HG03565 (cell line): Measurements from ENCODE around the gene HRH4.

Source experiments
- ATAC-seq: cut with Tn5 transposase; IDR thresholded peaks from one replicate; pipeline ENCODE4 v1.9.1; 2021; ENCODE audit warnings: mild to moderate bottlenecking, moderate library complexity; ENCODE audit not compliant: unreplicated experiment

The HRH4 gene

GRCh38 chr18:24460388-24460787 is at the start of gene HRH4:
Gene HRH4, plus strand, starts transcription at chr18:24460637. Its CDS starts 92 bp downstream, at chr18:24460729.
- ATAC-seq, result no peak

DNA sequence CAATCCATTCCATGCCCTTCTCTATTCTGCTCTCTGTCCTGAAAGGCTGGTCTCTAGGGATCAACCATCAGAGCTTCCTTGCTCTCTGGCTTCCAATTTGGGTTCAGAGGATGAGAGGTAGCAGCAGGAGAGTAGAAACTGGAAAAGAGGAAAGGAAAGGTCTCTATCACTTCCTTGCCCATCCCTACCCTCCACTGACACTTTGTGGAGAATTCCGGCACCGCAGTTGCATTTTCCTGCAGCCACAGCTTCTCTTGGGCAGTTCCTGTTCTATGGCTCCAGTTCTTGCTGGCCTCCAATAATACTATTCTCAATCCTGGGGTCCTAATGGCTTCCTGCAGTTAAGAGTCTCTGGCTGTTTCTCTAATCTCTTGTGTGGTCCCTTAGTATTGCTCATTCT is 47.3 kb upstream of the HRH4 start:
- ATAC-seq, result no peak

- peak; percentile 80 for ATAC-seq
These were observed 46.0 kb upstream of the HRH4 start for GRCh38 chr18:24414349-24415003.

DNA sequence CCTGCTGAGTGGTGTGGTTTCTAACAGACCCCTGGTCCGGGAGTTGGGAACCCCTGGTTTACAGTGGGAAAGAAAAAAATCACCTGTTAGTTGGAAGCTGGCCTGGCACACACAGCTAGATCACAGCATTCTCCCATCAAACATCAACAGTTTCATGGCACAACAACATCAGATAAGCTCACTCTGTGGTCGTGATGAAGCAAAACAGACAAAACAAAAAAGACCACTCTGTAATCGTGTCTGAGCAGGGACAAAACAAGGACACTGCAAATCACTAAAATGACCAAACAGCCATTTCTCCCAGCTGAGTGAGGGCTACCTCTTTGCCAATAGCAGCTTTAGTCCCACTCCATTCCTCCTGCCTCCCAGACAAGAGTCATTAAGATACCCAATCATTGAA is 43.0 kb upstream of the HRH4 start:
- no peak for ATAC-seq

- no peak for ATAC-seq
These were observed 39.9 kb upstream of the HRH4 start for GRCh38 chr18:24420551-24420950.

- no peak for ATAC-seq
These were observed 38.6 kb upstream of the HRH4 start for GRCh38 chr18:24421831-24422230.

GRCh38 chr18:24426073-24426397 is 34.4 kb upstream of the HRH4 start:
- no peak for ATAC-seq

DNA sequence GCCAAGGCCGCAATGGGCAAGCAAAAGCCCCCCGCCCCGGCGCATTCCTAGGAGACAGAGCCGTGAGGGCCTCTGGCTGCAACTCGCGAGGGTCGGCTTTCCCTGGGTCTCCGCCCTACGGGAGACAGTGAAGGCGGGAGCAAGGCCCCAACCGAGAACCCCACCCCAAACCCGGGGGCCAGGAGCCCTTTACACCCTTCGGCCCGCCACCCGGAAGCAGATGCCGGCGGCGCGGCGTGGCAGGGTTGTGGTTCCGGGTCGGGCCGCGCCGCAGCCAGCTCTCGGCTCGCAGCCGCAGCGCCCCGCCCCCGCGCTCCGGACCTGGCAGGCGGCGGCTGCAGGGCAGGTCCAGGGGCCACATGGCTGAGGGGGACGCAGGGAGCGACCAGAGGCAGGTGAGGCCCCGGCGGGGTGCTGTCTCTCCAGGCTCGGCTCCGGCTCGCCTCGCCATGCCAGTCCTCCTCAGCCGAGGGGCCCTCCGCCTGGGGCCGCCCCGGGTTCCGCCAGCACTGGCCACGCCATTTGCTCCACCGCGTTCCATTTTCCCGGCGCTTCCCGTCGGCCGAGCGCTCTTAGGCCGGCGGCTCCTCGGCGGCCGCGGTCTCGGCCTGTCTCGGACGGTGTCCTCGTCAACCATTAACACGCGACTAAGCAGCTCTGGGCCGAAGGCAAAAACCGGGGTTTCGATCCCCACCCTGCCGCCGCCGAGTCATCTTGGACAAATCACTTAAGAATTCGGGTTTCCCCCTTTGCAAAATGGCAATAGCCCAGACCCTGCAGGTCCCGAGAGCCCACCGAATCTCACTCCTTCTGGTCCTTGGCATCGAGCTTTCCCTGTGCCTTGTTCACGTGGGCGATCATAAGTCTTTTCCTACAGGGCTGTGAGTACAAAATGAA is 33.8 kb upstream of the HRH4 start, which contains the start of gene IMPACT:
TSS of gene IMPACT (plus strand) at position 273 of the 897 bp plus-strand sequence. CDS start at position 360, 87 bp downstream.
- peak; percentile 76 for ATAC-seq

DNA sequence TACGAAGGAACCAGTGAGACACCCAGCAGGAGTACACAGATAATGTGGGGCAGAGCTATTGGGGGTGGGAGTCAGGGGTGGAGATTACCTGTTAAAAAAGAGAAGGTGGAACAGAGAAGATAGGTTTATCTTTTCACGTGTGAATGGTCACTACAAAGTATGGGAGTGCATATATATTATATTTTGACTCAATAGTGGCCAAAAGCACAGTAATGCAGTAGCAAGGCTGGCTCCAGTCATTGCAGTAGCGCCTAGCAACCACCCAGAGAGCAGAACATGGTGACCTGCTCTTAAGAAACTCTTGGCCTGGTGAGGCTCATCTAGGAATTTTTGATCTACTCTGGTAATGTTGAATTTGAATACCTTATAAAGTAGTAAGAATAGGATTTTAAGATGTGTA is 33.0 kb upstream of the HRH4 start:
- no peak for ATAC-seq

DNA sequence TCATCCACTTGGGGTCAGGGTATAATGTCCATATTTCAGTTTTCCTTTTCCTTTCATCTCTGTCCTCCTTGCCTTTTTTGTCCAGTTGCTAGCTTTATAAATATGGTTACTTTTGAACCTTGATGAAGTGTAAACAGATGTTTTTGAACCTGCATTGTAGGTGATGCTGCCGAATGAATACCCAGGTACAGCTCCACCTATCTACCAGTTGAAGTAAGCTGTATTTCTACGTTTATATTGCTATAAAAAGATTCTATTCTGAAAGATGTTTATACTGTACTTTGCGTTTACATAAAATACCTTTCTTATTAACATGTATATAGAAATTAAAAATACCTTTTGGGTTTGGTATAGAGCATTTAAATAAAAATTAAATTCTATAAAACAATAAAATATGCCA is 31.7 kb upstream of the HRH4 start:
- ATAC-seq, result no peak

- no peak for ATAC-seq
These were observed 31.2 kb upstream of the HRH4 start for GRCh38 chr18:24429188-24429587.

GRCh38 chr18:24432618-24433017 is 27.8 kb upstream of the HRH4 start:
- no peak for ATAC-seq

DNA sequence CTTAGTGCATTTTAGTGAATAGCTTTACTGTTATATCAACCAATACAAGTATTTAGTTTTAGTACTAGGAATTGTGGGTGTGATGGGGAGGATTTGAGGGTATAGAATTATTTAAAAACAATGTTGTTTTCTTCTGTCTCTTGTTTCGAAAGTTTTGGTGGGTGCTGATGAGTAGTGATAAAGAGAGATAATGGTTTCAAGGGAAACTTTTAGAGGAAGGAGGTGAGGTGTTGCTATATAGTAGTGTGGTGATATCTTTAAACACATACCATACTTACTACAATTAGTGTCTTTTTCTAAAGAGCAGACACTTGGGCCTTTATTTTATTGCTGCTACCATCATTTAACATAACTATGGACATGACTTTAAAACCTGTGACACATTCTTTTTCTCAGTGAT is 23.5 kb upstream of the HRH4 start:
- ATAC-seq, result no peak

- ATAC-seq, result peak; percentile 61
These were observed 16.6 kb upstream of the HRH4 start for GRCh38 chr18:24443870-24444269.

GRCh38 chr18:24446453-24446852 is 14.0 kb upstream of the HRH4 start:
- peak; percentile 68 for ATAC-seq

- ATAC-seq, result no peak
These were observed 13.4 kb upstream of the HRH4 start for GRCh38 chr18:24446953-24447538.

DNA sequence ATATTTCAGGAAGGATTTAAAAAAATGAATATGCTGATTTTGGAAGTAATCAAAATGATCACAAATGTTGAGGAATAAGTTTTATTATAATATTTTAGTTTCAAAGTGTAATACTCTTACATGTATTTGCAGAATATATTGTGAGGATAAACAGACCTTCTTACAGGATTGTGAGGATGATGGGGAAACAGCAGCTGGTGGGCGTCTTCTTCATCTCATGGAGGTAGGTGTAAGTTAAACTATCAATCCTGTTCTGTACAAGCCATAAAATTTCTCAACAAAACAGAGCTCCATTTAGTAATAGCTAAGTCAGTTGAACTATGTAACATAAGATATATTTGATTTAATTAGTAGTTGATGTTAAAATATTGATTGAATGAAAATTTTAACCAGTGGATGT is 12.5 kb upstream of the HRH4 start:
- ATAC-seq, result no peak

GRCh38 chr18:24456549-24456948 is 3.9 kb upstream of the HRH4 start:
- peak; percentile 90 for ATAC-seq

DNA sequence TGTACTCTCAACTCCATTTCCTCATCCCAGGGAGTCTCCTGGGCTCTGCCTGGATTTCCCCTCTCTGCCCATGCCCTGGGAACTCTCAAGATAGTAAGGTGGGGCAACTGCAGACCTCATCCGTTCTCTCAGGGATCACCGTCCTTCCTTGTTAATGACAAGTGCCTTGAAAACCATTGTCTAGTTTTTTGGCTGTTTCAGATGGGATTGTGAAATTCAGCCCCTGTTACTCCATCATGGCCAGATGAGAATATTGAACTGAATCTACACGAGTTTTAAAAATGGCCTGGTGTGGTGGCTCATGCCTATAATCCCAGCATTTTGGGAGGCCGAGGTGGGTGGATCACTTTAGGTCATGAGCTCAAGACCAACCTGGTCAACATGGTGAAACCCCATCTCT is 665 bp upstream of the HRH4 start:
- ATAC-seq, result no peak

DNA sequence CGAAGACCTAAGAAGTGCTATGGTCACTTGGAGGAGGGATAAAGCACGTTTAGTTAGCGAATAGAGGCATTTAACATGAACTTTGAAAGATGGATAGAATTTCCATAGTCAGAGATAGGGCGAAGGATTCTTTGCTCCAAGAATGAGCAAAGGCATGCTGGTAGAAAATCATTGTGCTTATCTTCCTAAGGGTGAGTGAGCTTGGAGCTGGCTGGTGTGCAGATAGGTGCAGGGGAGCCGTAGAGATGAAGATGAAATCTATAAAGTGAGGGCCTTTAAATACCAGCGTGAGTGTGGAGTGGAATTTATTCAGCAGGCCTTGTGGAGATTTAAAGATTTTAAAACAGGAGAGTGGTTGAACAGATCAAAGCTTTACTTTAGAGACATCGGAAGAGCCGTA is 1.6 kb downstream of the HRH4 start:
- ATAC-seq, result no peak

DNA sequence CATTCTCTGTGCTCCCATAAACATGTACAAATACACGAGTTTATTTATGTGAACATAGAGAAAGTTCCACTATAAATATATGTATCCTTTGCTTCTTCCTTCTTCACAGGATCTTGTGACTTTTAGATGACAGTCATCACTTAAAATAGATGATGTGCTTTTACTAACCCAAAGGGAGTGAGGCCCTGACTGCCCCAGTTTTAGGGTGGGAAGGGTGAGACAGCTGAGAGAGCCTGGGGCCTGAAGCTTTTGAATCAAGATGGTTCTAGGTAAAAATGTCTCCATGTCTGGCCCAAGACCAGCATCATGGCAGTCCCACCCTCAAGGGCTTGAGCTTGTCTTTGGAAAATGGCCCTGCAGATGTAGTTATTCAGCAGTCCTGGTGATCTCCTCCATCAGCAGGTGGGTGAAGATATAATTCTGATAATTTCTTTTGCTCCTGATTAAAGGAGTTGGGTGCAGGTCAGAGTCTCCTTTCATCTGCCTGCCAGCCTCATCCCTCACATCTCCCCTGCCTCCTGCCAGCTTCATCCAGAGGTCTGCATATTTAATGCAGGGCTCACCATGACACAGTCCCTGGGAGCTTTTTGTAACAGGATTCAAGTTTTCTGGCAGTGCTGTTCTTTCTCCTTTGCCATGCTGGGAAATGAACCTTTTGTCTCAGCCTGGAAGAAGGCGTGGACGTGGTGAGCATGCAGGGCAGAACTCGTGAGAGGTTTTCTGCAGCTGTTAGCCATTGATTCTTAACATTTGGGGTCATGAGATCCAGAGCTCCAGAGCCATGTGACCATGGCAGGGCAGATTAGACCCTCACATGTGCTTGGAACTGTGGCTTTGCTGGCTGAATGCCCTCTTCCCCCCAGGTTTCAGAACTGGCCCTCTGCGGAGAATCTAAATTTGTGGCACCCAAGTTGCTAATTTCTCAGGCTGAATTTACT is 2.7 kb downstream of the HRH4 start:
- ATAC-seq, result no peak
